Testis (tissue), 3 donors: Measurements from ENCODE around the gene ELOVL1. TPM values are rescaled to one million over a fixed set of nuclear protein-coding genes. Genes with fewer than 3 reads are reported as not detected.
"Not testable (repeated sequence)": the region's sequence is repeated elsewhere in the genome, so short reads cannot be mapped to it uniquely, and the experiment has no call there.

Source experiments
- DNase-seq: peaks from one replicate; pipeline ENCODE4 v3.0.0-alpha.2; 2019
- H3K27ac ChIP-seq, 2 donors: fragments of 200-600 bp; sonication (generic); one replicate each; pipeline ENCODE4 v1.5.1; 2019
- H3K27me3 ChIP-seq: fragments of 200-600 bp; sonication (generic); one replicate; pipeline ENCODE4 v1.5.1; 2019
- H3K36me3 ChIP-seq: fragments of 200-600 bp; sonication (generic); one replicate; pipeline ENCODE4 v1.5.1; 2017; ENCODE audit warnings: low read depth; ENCODE audit errors: missing control alignments
- H3K4me1 ChIP-seq: fragments of 200-600 bp; sonication (generic); one replicate; pipeline ENCODE4 v1.5.1; 2019
- H3K4me3 ChIP-seq, 2 donors: fragments of 200-600 bp; sonication (generic); one replicate each; pipeline ENCODE4 v1.5.1; 2017 to 2019
- H3K9me3 ChIP-seq: fragments of 200-600 bp; sonication (generic); one replicate; pipeline ENCODE4 v1.5.1; 2017
- POLR2A ChIP-seq: fragments of 450-650 bp; IDR thresholded peaks from one replicate; pipeline ENCODE4 v1.6.1; 2017; ENCODE audit warnings: antibody characterized with exemption, mild to moderate bottlenecking, moderate library complexity
- WGBS, 2 donors: methylation state at CpG; one replicate each; pipeline ENCODE4 v1.1.5; 2018; 5-methylcytosine and 5-hydroxymethylcytosine counted together
- intact Hi-C: fragments of 100-400 bp; cut with DNase I; formaldehyde crosslinking; loops from one replicate; pipeline ENCODE4 v1.15.1; 2023; ENCODE audit warnings: low total_unique reads
- polyA plus RNA-seq: library from polyadenylated mRNA; stranded (reverse); fragments of 350-450 nt; fragmentation: Illumina TruSeq; extraction: RNeasy Lipid Tissue Mini Kit (QIAGEN cat#74804); gene quantifications from one replicate; pipeline ENCODE4 v1.2.3, GENCODE V29; 2014; ENCODE audit warnings: low read depth, low replicate concordance; ENCODE audit not compliant: insufficient read depth
- total RNA-seq, 2 donors: library from RNA; depleted of rRNA; stranded (reverse); fragments of >200 nt; gene quantifications; one replicate each; pipeline ENCODE4 v1.2.3, GENCODE V29; 2016
- TF ChIP-seq, protein P1 (sequence below), 3 experiments: fragments of 450-650 bp in 2 of 3; fragments of 200-600 bp in 1 of 3; sonication (generic) in 1 of 3; IDR thresholded peaks; one replicate each; pipeline ENCODE4 v1.5.1; 2016 to 2019; ENCODE audit warnings: antibody characterized with exemption in 3 of 3, mild to moderate bottlenecking in 2 of 3, moderate library complexity in 1 of 3

ELOVL1 gene
- total and polyA plus RNA-seq, 3 donors from 2014 or later = 30.6 to 51.5 (median 40.1) TPM

DNA sequence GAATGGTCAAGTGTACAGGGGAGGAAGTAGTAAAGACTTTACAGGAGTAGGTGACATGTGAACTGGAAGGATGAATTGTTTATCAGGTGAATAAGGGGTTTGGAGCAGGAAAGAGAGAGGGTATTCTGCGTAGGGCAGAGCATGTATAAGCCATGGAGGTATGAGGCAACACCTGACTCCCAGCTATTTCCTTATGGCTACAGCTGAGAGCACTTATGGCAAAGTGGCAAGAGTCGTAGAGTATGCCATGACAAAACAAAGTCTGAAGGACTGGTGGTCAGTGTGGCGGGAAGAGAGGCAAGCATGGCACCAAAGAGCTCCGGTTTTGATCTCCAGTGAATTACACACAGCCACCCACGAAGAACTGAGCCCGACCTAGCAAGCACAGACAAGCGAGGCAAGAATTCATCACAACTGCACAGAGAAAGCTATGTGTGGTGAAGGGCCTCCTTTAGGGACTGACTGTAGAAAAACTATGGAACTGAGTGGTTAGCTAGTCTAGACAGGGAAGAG lies 9.0 kb upstream of the ELOVL1 start:
- intact Hi-C loops = no loop called here
- H3K27ac ChIP-seq = no peak overlapping the region
- no peaks in the 10 kb centered on the region for H3K27me3 ChIP-seq
- H3K4me3 ChIP-seq = no peak overlapping the region
- no peaks in the 10 kb centered on the region for H3K9me3 ChIP-seq
- H3K4me1 ChIP-seq = peaks cover 7% of the 10 kb centered on the region
- H3K36me3 ChIP-seq = no peaks in the 10 kb centered on the region
- 82 to 92% methylated on average over 7 of the region's 7 CpGs for WGBS, 2 donors
- TF ChIP-seq, protein P1, sequence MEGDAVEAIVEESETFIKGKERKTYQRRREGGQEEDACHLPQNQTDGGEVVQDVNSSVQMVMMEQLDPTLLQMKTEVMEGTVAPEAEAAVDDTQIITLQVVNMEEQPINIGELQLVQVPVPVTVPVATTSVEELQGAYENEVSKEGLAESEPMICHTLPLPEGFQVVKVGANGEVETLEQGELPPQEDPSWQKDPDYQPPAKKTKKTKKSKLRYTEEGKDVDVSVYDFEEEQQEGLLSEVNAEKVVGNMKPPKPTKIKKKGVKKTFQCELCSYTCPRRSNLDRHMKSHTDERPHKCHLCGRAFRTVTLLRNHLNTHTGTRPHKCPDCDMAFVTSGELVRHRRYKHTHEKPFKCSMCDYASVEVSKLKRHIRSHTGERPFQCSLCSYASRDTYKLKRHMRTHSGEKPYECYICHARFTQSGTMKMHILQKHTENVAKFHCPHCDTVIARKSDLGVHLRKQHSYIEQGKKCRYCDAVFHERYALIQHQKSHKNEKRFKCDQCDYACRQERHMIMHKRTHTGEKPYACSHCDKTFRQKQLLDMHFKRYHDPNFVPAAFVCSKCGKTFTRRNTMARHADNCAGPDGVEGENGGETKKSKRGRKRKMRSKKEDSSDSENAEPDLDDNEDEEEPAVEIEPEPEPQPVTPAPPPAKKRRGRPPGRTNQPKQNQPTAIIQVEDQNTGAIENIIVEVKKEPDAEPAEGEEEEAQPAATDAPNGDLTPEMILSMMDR (IDR thresholded peaks at IDR 0.05) = no peak
- TF ChIP-seq POLR2A = no peak
- no peak for DNase-seq

DNA sequence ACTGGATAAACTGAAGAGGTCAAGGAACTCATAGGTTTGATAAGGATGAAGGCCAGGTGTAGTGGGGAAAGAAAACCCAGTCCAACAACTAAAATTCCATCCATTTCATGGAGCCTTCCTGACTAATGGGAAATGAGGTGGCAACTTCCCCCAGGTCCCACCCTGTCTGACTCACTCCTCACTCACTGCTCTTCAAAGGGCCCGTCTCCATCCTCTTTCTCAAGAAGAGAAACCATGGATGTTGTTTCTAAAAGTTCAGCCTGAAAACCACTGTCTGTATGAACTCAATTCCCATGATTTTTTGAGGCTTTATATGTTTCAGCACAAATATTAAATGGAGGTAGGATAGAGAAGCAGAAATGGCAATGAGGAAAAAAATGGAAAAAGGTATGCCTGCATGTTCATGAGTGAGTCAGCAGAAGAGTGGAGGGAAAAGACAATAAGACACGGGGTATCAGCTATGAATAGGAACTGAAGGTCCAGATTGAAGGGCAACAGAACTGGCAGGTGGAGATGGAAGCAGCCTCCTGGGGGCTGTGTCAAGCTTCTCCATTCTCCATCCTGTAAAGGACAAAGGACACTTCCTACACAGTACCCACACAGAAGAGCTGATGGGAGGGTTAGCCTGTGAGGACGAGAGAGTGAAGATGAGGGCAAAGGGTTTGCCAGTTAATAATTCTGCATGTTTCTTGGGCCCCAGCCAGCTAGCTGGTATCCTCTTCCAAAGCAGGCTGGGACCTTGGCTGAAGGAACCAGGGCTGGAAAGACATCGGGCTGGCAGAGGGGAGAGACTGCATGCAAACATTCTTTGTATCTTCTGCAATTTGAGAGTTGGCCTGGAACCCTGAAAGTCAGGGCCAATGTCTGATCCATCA lies 5.5 kb upstream of the ELOVL1 start:
- H3K4me1 ChIP-seq = peaks cover 7% of the 10 kb centered on the region
- no peak overlapping the region for H3K27ac ChIP-seq
- 69 to 77% methylated on average over 4 of the region's 4 CpGs for WGBS, 2 donors
- intact Hi-C loops = no loop called here
- H3K4me3 ChIP-seq = no peak overlapping the region
- H3K9me3 ChIP-seq = no peaks in the 10 kb centered on the region
- no peak for DNase-seq
- H3K36me3 ChIP-seq = no peaks in the 10 kb centered on the region
- no peak for TF ChIP-seq POLR2A
- TF ChIP-seq, protein P1 (IDR thresholded peaks at IDR 0.05) = no peak
- H3K27me3 ChIP-seq = no peaks in the 10 kb centered on the region

GRCh38 chr1:43372172-43372571 lies 4.4 kb upstream of the ELOVL1 start:
- no peak for DNase-seq
- Histone ChIP-seq H3K27ac (no peak overlapping the region), H3K27me3 (no peaks in the 10 kb centered on the region), H3K4me1 (peaks cover 7% of the 10 kb centered on the region), H3K4me3 (no peak overlapping the region), H3K36me3 (no peaks in the 10 kb centered on the region), H3K9me3 (no peaks in the 10 kb centered on the region)
- no peak for TF ChIP-seq POLR2A
- TF ChIP-seq, protein P1 (IDR thresholded peaks at IDR 0.05) = no peak
- 87 to 92% methylated on average over 5 of the region's 5 CpGs for WGBS, 2 donors
- intact Hi-C loops = no loop called here

- Histone ChIP-seq H3K4me1 (peaks cover 18% of the 10 kb centered on the region), H3K27ac (no peak overlapping the region), H3K36me3 (no peaks in the 10 kb centered on the region), H3K4me3 (no peak overlapping the region), H3K27me3 (no peaks in the 10 kb centered on the region), H3K9me3 (no peaks in the 10 kb centered on the region)
- no peak for DNase-seq
- 82 to 84% methylated on average over 4 of the region's 4 CpGs for WGBS, 2 donors
- no peak for TF ChIP-seq POLR2A
- intact Hi-C loops = no loop called here
These were observed 2.8 kb upstream of the ELOVL1 start for GRCh38 chr1:43370564-43370963.

GRCh38 chr1:43369779-43370178 lies 2.0 kb upstream of the ELOVL1 start:
- H3K9me3 ChIP-seq, H3K4me3 ChIP-seq, H3K36me3 ChIP-seq, intact Hi-C loops, H3K27ac ChIP-seq, H3K27me3 ChIP-seq, DNase-seq: not testable (repeated sequence)
- peaks cover 18% of the 10 kb centered on the region for H3K4me1 ChIP-seq
- WGBS, 2 donors = 96 to 98% methylated on average over 6 of the region's 6 CpGs
